HepG2 (cell line): Measurements from ENCODE around the gene FXN. TPM values are rescaled to one million over a fixed set of nuclear protein-coding genes. Genes with fewer than 3 reads are reported as not detected.

ENCODE experiments used
- ATAC-seq: fragments of 200-7000 bp; cut with Tn5 transposase; 3 replicates; pipeline ENCODE4 v1.9.1; 2020; ENCODE audit warnings: mild to moderate bottlenecking, moderate library complexity
- BruUV-seq: library from RNA; stranded (reverse); fragments of 400-500 nt; replicated peaks from 2 replicates; lab custom pipeline; 2021; lab: Mats Ljungman, UMichigan
- CTCF ChIA-PET: fragments of 300-600 bp; formaldehyde crosslinking; extraction: SDS; loops from one replicate; lab custom pipeline; 2021; ENCODE audit warnings: low total read pairs, inconsistent platforms, low intra/inter-chr PET ratio; lab: Yijun Ruan, JAX
- POLR2A ChIA-PET: fragments of 350-600 bp; sonication (Branson Sonifier 250); formaldehyde crosslinking; loops from one replicate; lab custom pipeline; 2020; ENCODE audit warnings: antibody characterized with exemption, inconsistent platforms; lab: Yijun Ruan, JAX
- DNase-seq: peaks from one replicate; pipeline ENCODE4 v3.0.0-alpha.2; 2015; ENCODE audit warnings: low spot score
- FAIRE-seq: peaks from 3 replicates; lab custom pipeline; 2011; peaks lifted over from hg19 to GRCh38; lab: Jason Lieb, UNC
- H2AFZ ChIP-seq: one replicate; pipeline ENCODE4 v1.6.1; 2011; ENCODE audit warnings: low read length, inconsistent platforms
- H3K27ac ChIP-seq: fragments of 300-600 bp; 3 replicates; pipeline ENCODE4 v1.8.0; 2011; ENCODE audit warnings: mixed run types, mild to moderate bottlenecking, mixed read lengths, low read length, inconsistent platforms; ENCODE audit not compliant: insufficient read depth; ENCODE audit errors: extremely low read length
- H3K27me3 ChIP-seq, 2 experiments: fragments of 200-600 bp in 1 of 2; 2 replicates in 1 of 2; 3 replicates in 1 of 2; pipeline versions ENCODE4 v1.6.0 to v1.8.0; 2011; ENCODE audit warnings: low read length in 2 of 2, mild to moderate bottlenecking in 2 of 2, moderate library complexity in 2 of 2, inconsistent platforms in 1 of 2; ENCODE audit not compliant: insufficient read depth in 2 of 2, control insufficient read depth in 1 of 2
- H3K36me3 ChIP-seq, 2 experiments: fragments of 200-600 bp in 1 of 2; replicated peaks in 1 of 2; 2 replicates in 1 of 2; 3 replicates in 1 of 2; pipeline versions ENCODE4 v1.5.1 to v1.8.0; 2011; ENCODE audit warnings: low read length in 2 of 2, inconsistent platforms in 1 of 2; ENCODE audit not compliant: insufficient read depth in 2 of 2, control insufficient read depth in 1 of 2
- H3K4me1 ChIP-seq: 2 replicates; pipeline ENCODE4 v1.5.1; 2012; ENCODE audit warnings: low read length, inconsistent platforms; ENCODE audit not compliant: insufficient read depth
- H3K4me2 ChIP-seq: 2 replicates; pipeline ENCODE4 v1.6.0; 2011; ENCODE audit warnings: low read depth, low read length, inconsistent platforms
- H3K4me3 ChIP-seq, 3 experiments: fragments of 200-600 bp in 1 of 3; sonication (generic), shearing (Covaris generic) in 1 of 3; replicated peaks in 1 of 3; 2 replicates each; pipeline ENCODE4 v1.5.1; 2011 to 2016; ENCODE audit warnings: low read length in 3 of 3, inconsistent platforms in 2 of 3, low read depth in 2 of 3, mild to moderate bottlenecking in 2 of 3, control low read depth in 1 of 3, mixed read lengths in 1 of 3; ENCODE audit not compliant: insufficient read depth in 1 of 3
- H3K79me2 ChIP-seq: one replicate; pipeline ENCODE4 v1.6.1; 2011; ENCODE audit warnings: low read length, inconsistent platforms; ENCODE audit not compliant: insufficient read depth
- H3K9ac ChIP-seq: 2 replicates; pipeline ENCODE4 v1.6.0; 2011; ENCODE audit warnings: mild to moderate bottlenecking, low read depth, low read length, inconsistent platforms; ENCODE audit not compliant: insufficient read depth
- H3K9me3 ChIP-seq: 2 replicates; pipeline ENCODE4 v1.5.1; 2012; ENCODE audit warnings: mild to moderate bottlenecking, low read length
- H4K20me1 ChIP-seq: 2 replicates; pipeline ENCODE4 v1.6.0; 2011; ENCODE audit warnings: inconsistent platforms, mild to moderate bottlenecking, low read length, moderate library complexity; ENCODE audit not compliant: insufficient read depth
- BCL6 ChIP-seq: IDR thresholded peaks from 2 replicates; pipeline ENCODE4 v1.6.1; 2016; ENCODE audit warnings: missing genetic modification reagents, missing compliant biosample characterization
- IKZF5 ChIP-seq: IDR thresholded peaks from 2 replicates; pipeline ENCODE4 v1.6.1; 2018; ENCODE audit warnings: missing genetic modification reagents, mild to moderate bottlenecking, missing compliant biosample characterization
- NPAS2 ChIP-seq: sonication (generic); formaldehyde crosslinking; IDR thresholded peaks from 2 replicates; pipeline ENCODE4 v1.8.0; 2022; ENCODE audit warnings: mild to moderate bottlenecking, missing genetic modification reagents, borderline replicate concordance
- NR2F2 ChIP-seq: IDR thresholded peaks from 2 replicates; pipeline ENCODE4 v1.6.1; 2012; ENCODE audit warnings: low read depth, inconsistent platforms, borderline replicate concordance
- ZKSCAN8 ChIP-seq: IDR thresholded peaks from 2 replicates; pipeline ENCODE4 v1.6.1; 2016; ENCODE audit warnings: borderline replicate concordance, missing genetic modification reagents, missing compliant biosample characterization
- ZNF234 ChIP-seq: sonication (generic); formaldehyde crosslinking; conservative IDR thresholded peaks from 2 replicates; pipeline ENCODE4 v1.5.1; 2020; ENCODE audit warnings: mild to moderate bottlenecking, missing genetic modification reagents
- ZNF329 ChIP-seq: sonication (generic); formaldehyde crosslinking; IDR thresholded peaks from 2 replicates; pipeline ENCODE4 v1.9.0; 2021; ENCODE audit warnings: low read depth, mild to moderate bottlenecking, missing genetic modification reagents
- ZNF333 ChIP-seq: sonication (generic); formaldehyde crosslinking; IDR thresholded peaks from 2 replicates; pipeline ENCODE4 v1.4.0; 2020; ENCODE audit warnings: mild to moderate bottlenecking, missing genetic modification reagents, borderline replicate concordance
- ZNF362 ChIP-seq: sonication (generic); formaldehyde crosslinking; IDR thresholded peaks from 2 replicates; pipeline ENCODE4 v1.4.0; 2020; ENCODE audit warnings: missing genetic modification reagents, mild to moderate bottlenecking, borderline replicate concordance
- ZNF432 ChIP-seq: sonication (generic); formaldehyde crosslinking; IDR thresholded peaks from 2 replicates; pipeline ENCODE4 v1.5.0; 2020; ENCODE audit warnings: missing genetic modification reagents, mild to moderate bottlenecking, borderline replicate concordance
- ZNF468 ChIP-seq: sonication (generic); formaldehyde crosslinking; IDR thresholded peaks from 2 replicates; pipeline ENCODE4 v1.8.0; 2022; ENCODE audit warnings: mild to moderate bottlenecking, moderate library complexity, missing genetic modification reagents
- ZNF614 ChIP-seq: IDR thresholded peaks from 2 replicates; pipeline ENCODE4 v1.6.1; 2018; ENCODE audit warnings: missing biosample characterization, missing genetic modification reagents, inconsistent platforms, borderline replicate concordance
- ZNF616 ChIP-seq: sonication (generic); formaldehyde crosslinking; IDR thresholded peaks from 2 replicates; pipeline ENCODE4 v1.5.0; 2020; ENCODE audit warnings: low read depth, mild to moderate bottlenecking, missing genetic modification reagents
- WGBS: methylation state at CpG from one replicate; pipeline ENCODE4 v1.1.6; 2017; ENCODE audit warnings: low lambda C conversion rate; 5-methylcytosine and 5-hydroxymethylcytosine counted together
- in situ Hi-C: cut with HindIII; loops from 2 replicates; pipeline ENCODE4 v1.10.0; 2017; ENCODE audit warnings: low pct_unique_long_range_greater_than_20kb; ENCODE audit not compliant: extremely low pct_ligation_motif_present
- intact Hi-C: fragments of 100-400 bp; cut with micrococcal nuclease; formaldehyde crosslinking; loops from one replicate; pipeline ENCODE4 v1.10.0; 2022; ENCODE audit not compliant: unreplicated experiment
- polyA plus RNA-seq, 8 experiments: library from polyadenylated mRNA; depleted of rRNA in 3 of 8; stranded (reverse) in 7 of 8; unstranded in 1 of 8; fragments of >200 nt; fragmentation: Illumina TruSeq in 4 of 8; extraction: Trizol in 4 of 8; gene quantifications; 2 replicates each; pipeline versions ENCODE4 v1.2.1 to v1.2.3, GENCODE V29; 2011 to 2016; ENCODE audit warnings: low read depth in 4 of 8, missing spikeins in 1 of 8, mixed read lengths in 1 of 8; ENCODE audit not compliant: insufficient read depth in 1 of 8
- total RNA-seq, 5 experiments: library from RNA; depleted of rRNA; stranded (reverse); fragments of >200 nt; fragmentation: Illumina TruSeq; extraction: Trizol; gene quantifications; 2 replicates each; pipeline ENCODE4 v1.2.3, GENCODE V29; 2016; ENCODE audit warnings: low read depth in 1 of 5

FXN gene
- total and polyA plus RNA-seq, 2 of the 13 experiments (the other 11 are each of a cell fraction or from before 2014, with no cell fraction given) = 24.1 to 26.0 TPM

GRCh38 chr9:69062195-69062594 lies 26.6 kb downstream of the FXN start:
- H3K36me3 ChIP-seq = peaks cover 28 to 59% of the 10 kb centered on the region in 2 experiments
- TF ChIP-seq BCL6 (no peak), ZNF329 (no peak), ZNF616 (CRISPR knock-in tag) (no peak), NPAS2 (CRISPR knock-in tag) (no peak)
- H4K20me1 ChIP-seq = no peaks in the 10 kb centered on the region
- BruUV-seq = no TSS peak
- FAIRE-seq (no peak), DNase-seq (no peak), ATAC-seq (no peak)
- H2AFZ ChIP-seq = no peak overlapping the region
- POLR2A ChIA-PET = no interaction called here
- H3K4me1 ChIP-seq = peaks cover 19% of the 10 kb centered on the region
- H3K79me2 ChIP-seq = no peaks in the 10 kb centered on the region
- H3K27ac ChIP-seq = no peak overlapping the region
- H3K4me3 ChIP-seq = no peak overlapping the region
- H3K9ac ChIP-seq = no peak overlapping the region
- no peaks in the 10 kb centered on the region for H3K9me3 ChIP-seq
- intact Hi-C loops (no loop called here), in situ Hi-C loops (no loop called here)
- CTCF ChIA-PET = no interaction called here
- H3K27me3 ChIP-seq = no peaks in the 10 kb centered on the region
- H3K4me2 ChIP-seq = no peak overlapping the region
- 98% methylated on average over 5 of the region's 5 CpGs for WGBS

GRCh38 chr9:69063839-69064238 lies 28.3 kb downstream of the FXN start:
- no peaks in the 10 kb centered on the region for H3K27me3 ChIP-seq
- no peak overlapping the region for H3K4me2 ChIP-seq
- peaks cover 32 to 63% of the 10 kb centered on the region in 2 experiments for H3K36me3 ChIP-seq
- no peak for FAIRE-seq
- 86% methylated on average over 3 of the region's 4 CpGs for WGBS
- CTCF ChIA-PET = no interaction called here
- intact Hi-C loops (no loop called here), in situ Hi-C loops (no loop called here)
- H3K9ac ChIP-seq = no peak overlapping the region
- POLR2A ChIA-PET = no interaction called here
- no peak for DNase-seq
- H2AFZ ChIP-seq = no peak overlapping the region
- no peaks in the 10 kb centered on the region for H3K9me3 ChIP-seq
- H3K79me2 ChIP-seq = no peaks in the 10 kb centered on the region
- ATAC-seq = no peak
- H3K27ac ChIP-seq = no peak overlapping the region
- no TSS peak for BruUV-seq
- no peaks in the 10 kb centered on the region for H4K20me1 ChIP-seq
- peaks cover 19% of the 10 kb centered on the region for H3K4me1 ChIP-seq
- no peak overlapping the region for H3K4me3 ChIP-seq
- TF ChIP-seq IKZF5 = no peak
- no peak for TF ChIP-seq ZNF234 (CRISPR knock-in tag)
- TF ChIP-seq NR2F2 = no peak
- TF ChIP-seq ZNF333 (CRISPR knock-in tag) = no peak
- TF ChIP-seq ZNF362 (CRISPR knock-in tag) = no peak
- TF ChIP-seq ZKSCAN8 (CRISPR knock-in tag) = no peak
- no peak for TF ChIP-seq ZNF614
- TF ChIP-seq ZNF432 (CRISPR knock-in tag) = no peak
- no peak for TF ChIP-seq ZNF468 (CRISPR knock-in tag)
